ENCODE measurements around the gene BACH1.

Gene BACH1

GRCh38 chr21:29289317-29289716, 9.4 kb upstream of the BACH1 start:
- in situ Hi-C loops (cut with HindIII; ENCODE audit: low sequenced_read_pairs), result loop anchor here (10.0 kb wide), 1 partner anchor 65 kb away; no protein-coding TSS in a partner anchor

- in situ Hi-C loops (cut with HindIII; ENCODE audit: low sequenced_read_pairs), result no loop called here
These were observed 8.5 kb upstream of the BACH1 start for GRCh38 chr21:29290240-29290639.

DNA sequence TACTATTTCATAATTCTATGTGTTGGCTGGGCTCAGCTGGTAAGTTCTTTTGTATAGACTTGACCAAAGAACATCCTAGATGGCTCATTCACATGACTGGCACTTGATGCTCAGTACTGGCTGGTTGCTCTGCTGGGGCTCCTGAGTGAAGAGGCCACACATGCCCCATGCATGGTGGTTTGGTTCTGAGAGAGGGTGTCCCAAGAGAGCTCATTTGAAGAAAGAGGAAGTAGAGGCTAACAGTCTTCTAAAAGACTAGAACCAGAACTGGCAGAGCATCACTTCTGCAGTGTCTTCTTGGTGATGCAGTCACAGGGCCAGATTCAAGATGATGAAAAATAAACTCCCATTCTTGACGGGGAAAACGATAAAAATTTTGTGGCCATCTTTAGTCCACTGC, 5.2 kb upstream of the BACH1 start:
- in situ Hi-C loops (cut with HindIII; ENCODE audit: low sequenced_read_pairs), result no loop called here

- in situ Hi-C loops (cut with HindIII; ENCODE audit: low sequenced_read_pairs), result no loop called here
These were observed 3.6 kb upstream of the BACH1 start for GRCh38 chr21:29295066-29295650.

DNA sequence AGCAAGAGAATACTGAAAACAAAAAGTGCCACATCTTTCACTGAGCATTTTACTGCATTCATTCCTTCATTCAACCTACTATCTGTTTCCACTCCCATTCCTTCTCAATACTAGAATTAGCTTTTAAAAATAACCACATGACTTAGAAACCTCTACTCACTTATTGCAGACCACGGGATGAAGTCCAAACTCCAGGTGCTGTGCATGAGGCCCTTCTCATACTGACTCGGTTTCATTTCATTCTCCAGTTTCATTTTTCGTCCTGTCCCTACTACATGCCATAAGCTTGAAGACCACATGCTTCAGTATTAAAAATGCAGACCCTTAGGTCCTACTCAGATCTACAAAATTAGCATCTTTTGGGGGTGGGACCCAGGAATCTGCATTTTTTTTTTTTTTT, 2.3 kb upstream of the BACH1 start:
- in situ Hi-C loops (cut with HindIII; ENCODE audit: low sequenced_read_pairs), result no loop called here

- in situ Hi-C loops (cut with HindIII; ENCODE audit: low sequenced_read_pairs), result no loop called here
These were observed 1.0 kb upstream of the BACH1 start for GRCh38 chr21:29297483-29298347.

DNA sequence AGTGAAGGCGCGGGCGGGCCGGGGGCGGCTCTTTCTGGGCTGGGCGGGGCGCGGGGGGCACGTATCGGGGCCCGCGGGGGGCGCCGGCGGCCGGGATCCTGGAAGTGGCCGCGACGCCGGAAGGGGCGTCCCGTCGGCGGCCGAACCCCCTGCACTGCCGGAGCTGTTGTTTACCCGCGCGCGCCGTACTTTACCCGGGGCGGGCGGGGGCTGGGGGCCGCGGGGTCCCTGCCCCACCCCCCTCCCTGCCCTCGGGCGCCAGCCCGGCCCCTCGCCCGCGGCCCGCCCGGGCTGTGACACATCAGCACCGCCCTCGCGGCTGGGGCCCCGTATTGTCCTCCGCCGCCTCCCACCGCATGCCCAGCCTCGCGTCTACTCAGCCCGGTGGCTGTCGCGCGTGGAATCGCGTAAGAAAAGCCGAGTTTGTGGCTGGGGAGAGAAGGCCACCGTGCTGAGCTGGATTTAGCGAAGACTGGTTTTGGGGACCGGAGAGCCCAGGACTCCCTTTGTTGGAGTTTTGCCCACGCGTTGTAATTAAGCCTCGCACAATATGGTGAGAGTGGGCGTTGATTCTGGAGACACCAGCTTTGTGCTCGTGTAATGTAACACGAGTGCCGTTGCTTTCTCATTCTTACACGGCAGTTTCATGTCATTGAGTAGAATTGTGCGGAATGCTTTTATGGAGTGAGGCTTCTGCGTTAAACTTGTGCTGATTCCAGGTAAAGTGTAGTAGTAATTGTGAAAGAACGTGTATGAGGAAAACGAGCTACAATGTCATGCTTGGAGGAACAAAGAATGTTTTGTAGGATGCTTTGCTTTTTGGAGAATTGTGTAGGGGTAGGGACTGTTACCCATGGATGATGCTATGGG, 559 bp downstream of the BACH1 start:
- in situ Hi-C loops (cut with HindIII; ENCODE audit: low sequenced_read_pairs), result no loop called here

DNA sequence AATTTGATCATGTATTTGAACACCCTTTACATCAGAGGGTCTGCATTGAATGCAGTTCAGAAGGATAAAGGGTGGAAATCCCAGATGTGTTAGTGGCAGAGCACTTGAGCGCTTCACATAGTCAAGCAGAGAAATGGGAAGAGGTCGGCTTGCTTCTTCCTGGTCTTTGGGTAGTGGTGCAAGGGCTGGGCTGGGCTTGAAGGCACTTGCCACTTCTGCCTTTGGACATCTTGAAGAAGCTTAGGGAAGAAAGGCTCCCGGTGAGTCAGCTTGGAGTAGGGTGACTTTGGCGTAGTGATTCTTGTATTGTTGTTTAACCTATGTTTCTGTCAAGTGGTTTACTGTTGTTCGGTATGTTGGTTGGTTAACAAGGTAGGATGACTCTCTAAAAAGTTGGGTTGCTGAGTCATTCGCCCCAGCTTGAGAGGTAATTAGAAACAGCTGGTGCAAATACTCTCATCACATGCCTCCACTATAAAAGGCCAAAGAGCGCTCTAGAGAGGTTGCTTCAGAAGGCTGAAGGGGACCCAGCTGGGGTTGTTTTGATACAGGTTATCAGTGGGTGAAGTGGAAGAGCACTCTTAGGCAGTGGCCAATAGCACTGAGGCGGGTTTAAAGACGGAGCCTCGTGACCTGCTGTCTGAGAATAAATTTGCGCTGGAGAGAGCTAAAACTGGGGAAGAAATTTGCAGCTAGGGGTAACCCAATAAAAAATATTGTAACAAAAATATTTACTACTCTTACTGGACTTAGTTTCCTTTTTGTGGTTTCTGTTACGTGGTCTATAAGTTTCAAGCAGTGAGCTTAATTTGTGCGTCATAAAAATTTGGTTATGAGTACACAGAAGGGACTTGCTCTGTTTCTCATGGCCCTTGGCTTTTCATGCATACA, 1.4 kb downstream of the BACH1 start:
- in situ Hi-C loops (cut with HindIII; ENCODE audit: low sequenced_read_pairs), result loop anchor here (5.0 kb wide), 1 partner anchor 73 kb away; no protein-coding TSS in a partner anchor

GRCh38 chr21:29300807-29301138, 2.1 kb downstream of the BACH1 start:
- in situ Hi-C loops (cut with HindIII; ENCODE audit: low sequenced_read_pairs), result loop anchor here (5.0 kb wide), 1 partner anchor 73 kb away; no protein-coding TSS in a partner anchor

- in situ Hi-C loops (cut with HindIII; ENCODE audit: low sequenced_read_pairs), result loop anchor here (5.0 kb wide), 1 partner anchor 74 kb away; no protein-coding TSS in a partner anchor
These were observed 3.0 kb downstream of the BACH1 start for GRCh38 chr21:29301691-29302090.

GRCh38 chr21:29302359-29302875, 3.7 kb downstream of the BACH1 start:
- in situ Hi-C loops (cut with HindIII; ENCODE audit: low sequenced_read_pairs), result loop anchor here (5.0 kb wide), 1 partner anchor 75 kb away; no protein-coding TSS in a partner anchor

- in situ Hi-C loops (cut with HindIII; ENCODE audit: low sequenced_read_pairs), result loop anchor here (5.0 kb wide), 1 partner anchor 76 kb away; no protein-coding TSS in a partner anchor
These were observed 4.6 kb downstream of the BACH1 start for GRCh38 chr21:29303288-29303687.

DNA sequence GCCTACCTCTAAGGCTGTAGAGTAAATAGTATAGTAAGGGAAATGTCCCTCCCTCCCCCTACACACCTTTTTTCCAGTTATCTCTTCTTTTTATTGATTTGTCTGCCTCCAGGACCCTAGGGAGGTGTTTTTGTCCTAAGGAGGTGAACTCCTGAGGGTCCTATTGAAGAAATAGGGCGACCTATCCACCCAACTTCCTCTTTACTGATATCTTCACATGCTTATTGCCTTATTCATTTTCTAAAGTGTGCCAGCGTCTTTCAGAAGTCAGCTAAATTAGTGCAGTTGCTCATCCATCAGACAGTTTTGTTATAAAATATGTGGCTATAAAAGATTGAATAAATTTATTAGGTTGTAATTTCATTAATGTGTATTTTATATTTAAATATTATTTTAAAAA, 5.9 kb downstream of the BACH1 start:
- in situ Hi-C loops (cut with HindIII; ENCODE audit: low sequenced_read_pairs), result loop anchor here (5.0 kb wide), 1 partner anchor 77 kb away; no protein-coding TSS in a partner anchor

DNA sequence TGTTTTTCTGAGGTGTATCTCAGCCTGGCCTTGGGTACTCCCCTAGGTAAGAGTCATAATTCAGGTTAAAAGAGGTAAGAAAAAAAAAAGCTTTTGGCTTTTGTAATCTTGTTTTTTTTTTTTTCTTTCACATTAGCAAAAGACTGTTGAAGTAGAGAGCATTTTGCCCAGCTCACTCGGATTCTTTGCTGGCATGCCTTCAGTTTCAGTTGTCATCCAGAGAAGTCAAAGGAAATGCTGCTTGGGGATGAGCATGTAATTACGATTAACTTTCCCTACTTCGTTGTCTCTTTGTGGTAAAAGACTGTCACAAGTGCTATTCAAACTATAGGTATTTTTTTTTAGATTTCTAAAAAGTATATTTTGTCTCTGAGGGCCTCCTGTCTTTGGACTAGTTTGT, 6.3 kb downstream of the BACH1 start:
- in situ Hi-C loops (cut with HindIII; ENCODE audit: low sequenced_read_pairs), result no loop called here

GRCh38 chr21:29305561-29305960, 6.8 kb downstream of the BACH1 start:
- in situ Hi-C loops (cut with HindIII; ENCODE audit: low sequenced_read_pairs), result no loop called here

GRCh38 chr21:29306920-29307319, 8.2 kb downstream of the BACH1 start:
- in situ Hi-C loops (cut with HindIII; ENCODE audit: low sequenced_read_pairs), result no loop called here

DNA sequence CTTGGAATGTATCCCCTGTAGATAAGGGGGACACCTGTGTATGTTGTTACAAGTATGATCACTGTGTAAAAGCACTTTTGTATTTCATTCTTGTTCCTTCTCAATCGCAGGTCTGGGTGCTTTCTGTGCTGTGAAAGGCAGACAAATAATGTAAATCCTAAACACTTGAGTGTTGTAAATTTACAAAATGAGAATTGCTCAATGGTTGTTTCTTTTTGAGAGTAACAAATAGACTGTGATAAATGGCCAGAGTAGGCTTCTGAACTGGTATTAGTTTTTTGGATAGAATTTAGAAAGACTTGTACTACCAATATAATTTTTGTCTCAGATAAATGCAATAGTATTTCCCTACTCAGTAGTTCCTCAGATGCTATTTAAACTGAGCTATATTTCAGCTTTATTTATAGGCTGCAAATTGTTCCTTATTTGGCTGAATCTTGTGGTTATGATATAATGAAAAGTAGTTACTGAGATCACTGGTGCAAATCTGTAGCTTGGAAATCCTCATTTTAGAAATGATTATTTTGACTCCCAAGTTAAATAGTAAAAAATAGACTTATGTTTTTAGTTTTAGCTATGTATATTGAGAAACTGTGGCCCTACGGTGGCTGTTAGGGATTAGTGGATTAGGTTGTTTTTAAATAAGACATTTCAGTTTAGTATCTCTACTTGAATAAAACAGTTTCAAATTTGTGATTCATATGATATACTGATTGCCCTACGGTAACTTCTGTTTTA, 9.2 kb downstream of the BACH1 start:
- in situ Hi-C loops (cut with HindIII; ENCODE audit: low sequenced_read_pairs), result no loop called here

DNA sequence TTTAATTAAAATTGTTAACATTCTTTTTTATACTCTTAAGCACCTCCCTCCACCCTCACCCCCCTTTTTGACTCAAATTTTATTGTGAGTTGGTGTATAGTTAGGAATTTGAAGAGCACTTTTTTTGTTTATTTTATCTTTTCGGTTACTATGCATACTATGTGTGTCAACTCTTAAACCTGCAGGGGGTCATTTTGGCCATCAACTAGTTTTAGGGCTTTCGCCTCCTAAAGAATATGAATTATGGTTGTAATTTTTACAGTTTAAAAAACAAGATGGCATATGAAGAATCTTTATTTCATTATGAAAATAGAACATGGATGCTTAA, 9.7 kb downstream of the BACH1 start:
- in situ Hi-C loops (cut with HindIII; ENCODE audit: low sequenced_read_pairs), result no loop called here

DNA sequence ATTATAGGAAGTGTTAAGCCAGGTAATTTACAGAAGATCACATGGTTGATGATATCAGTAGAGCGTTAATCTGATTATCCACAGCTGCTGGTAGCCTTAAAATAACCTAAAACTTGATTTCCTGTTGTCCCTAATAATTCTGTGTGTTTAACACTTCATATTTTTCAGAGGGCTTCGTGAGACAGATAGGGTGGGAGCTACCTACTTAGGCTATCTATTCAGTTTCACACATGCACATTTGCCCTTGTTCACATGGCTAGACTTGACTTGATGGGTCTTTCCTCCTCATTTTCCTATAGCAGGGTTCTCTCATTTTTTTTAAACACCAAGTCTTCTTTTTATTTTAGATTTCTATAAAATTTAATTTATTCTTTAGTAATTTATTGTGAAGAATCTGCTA, 11.0 kb downstream of the BACH1 start:
- in situ Hi-C loops (cut with HindIII; ENCODE audit: low sequenced_read_pairs), result no loop called here
